COLO668 (cell line): Measurements from ENCODE around the gene RAI2.

ENCODE experiments used
- DNase-seq: peaks from one replicate; lab custom pipeline; 2025; ENCODE audit not compliant: unreplicated experiment; lab: John Stamatoyannopoulos, UW

Gene RAI2

DNA sequence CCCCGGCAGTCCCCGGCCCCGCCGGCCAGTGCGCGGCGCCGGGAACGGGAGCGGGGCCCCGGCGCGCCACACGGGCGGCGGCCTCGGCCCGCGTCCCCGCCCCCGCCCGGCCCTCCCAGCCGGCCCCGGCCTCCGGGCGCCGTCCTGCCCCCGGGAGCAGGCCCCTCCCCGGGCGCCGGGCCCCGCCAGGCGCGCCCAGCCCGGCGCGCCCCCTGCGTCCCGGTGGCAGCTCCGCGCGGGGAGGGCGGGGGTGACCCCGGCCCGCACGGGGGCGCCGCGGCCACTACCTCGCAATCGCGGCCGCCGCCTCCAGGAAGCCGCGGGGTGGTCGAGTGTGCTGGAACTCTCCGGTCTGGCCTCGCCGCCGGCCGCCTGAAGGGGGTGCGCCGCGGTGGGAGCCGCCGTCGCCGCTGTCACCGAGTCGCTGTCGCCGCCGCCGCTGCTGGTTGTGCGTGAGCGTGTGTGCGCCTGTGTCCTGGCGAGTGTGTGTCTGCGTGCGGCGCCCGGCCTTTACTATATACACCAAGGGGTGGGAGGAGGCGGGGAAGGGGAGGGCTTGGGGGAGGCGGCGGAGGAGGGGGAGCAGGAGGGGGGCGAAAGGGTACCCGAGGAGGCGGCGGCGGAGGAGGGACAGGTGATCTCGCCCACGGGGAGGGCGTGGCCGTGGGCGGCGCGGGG, at the start of gene RAI2:
Gene RAI2 (minus strand): TSS at position 488 of the 678 bp plus-strand sequence. CDS start 59,288 bp downstream, outside the sequence.
- DNase-seq: peak; percentile 64

GRCh38 chrX:17888421-17888820, 27.3 kb upstream of the RAI2 start:
- DNase-seq: no peak

GRCh38 chrX:17882680-17883079, 21.6 kb upstream of the RAI2 start:
- DNase-seq: no peak

GRCh38 chrX:17878028-17878670, 17.1 kb upstream of the RAI2 start:
- no peak for DNase-seq

DNA sequence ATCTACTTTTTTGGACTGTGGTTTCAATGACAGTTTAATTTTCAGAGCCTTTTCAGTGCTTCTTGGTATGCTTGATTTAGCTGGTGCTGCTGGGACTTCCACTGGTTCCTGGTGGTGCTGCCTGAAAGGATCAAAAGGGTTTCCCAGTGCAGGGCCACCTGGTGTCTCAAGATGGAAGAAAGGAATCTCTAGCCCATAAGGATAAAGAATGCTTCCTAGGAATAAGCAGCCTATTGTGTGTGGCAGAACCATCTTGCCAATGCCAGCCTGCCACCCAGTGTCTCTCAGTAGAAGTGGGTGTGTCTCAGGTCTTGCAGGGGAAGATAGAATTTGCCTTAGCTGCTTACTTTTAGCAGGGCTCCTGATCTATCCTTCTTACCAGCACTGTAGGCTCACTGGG, 15.0 kb upstream of the RAI2 start:
- no peak for DNase-seq

GRCh38 chrX:17869580-17869979, 8.5 kb upstream of the RAI2 start:
- DNase-seq: no peak

- no peak for DNase-seq
These were observed 452 bp upstream of the RAI2 start for GRCh38 chrX:17861489-17862011.

DNA sequence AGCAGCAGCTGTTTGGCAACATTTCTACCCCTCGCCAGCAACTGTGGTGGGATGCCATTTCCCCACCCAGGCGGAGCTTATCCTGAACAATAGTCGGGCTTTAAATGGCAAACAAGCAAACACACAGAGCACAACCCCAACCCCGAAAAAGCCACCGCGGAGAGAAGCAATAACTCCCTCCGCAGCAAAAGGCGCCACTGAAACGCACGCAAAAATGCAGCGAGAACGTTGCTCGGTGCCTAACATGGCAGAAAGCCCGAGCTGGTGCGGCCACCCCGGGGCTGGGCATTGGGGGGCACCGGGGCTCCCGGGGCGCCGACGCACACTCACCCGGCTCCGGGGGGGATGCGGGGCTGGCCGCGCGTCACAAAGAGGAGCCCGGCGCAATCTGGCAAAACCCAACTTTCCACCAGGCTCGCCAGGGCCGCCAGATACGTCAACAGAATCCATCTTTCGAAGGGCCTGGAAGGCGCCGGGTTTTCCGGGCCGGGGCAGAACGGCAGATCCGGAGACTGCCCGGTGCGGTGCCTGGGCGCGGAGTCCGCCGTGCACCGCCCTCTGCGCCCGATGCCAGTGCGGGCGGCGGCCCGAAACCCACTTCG, 818 bp downstream of the RAI2 start:
- DNase-seq: peak; percentile 57

DNA sequence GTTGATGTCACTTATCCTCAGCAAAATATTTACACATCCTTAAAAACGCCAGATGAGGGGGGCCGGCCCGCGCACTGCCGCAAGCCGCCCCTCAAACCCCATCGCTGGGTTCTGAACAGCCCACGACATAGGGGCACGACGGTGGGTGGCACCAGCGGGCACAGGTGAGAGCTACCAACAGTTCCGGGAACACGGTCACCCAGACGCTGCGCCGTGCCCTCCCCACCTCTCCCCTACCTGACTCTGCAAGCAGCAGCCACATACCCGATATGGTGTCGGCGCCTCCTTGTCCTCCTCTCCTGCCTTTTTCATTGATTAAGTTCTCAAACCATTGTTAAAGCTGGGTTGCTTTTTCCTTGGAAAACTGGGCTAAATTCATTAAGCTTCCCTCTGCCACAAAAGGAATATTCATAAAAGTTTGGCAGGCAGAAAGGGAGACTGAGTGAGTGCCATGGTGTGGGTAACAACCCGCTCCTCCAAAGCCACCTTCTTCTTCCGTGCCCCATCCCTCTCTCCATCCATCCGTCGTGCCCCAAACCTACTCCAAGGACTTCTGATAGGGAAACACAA, 1.4 kb downstream of the RAI2 start:
- peak; percentile 69 for DNase-seq

GRCh38 chrX:17854531-17854930, 6.6 kb downstream of the RAI2 start:
- no peak for DNase-seq

DNA sequence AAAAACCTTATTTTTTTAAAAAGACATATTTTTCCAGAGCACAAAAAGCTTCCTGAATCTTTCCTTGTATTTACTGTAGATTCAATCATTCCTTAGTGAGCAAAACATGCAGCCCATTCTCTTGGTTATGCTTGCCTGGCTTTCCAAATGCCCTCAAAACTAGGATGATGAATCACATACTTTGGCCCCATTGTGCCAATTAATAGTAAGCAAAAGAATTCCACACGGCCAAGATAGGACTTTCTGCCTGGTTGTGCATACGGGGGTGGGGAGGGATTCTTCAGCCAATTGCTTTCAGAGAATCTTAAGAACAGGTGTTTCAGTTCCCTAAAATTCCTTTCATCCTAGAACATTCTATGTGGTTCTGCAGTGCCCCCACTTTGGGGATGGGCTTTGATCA, 7.0 kb downstream of the RAI2 start:
- no peak for DNase-seq

DNA sequence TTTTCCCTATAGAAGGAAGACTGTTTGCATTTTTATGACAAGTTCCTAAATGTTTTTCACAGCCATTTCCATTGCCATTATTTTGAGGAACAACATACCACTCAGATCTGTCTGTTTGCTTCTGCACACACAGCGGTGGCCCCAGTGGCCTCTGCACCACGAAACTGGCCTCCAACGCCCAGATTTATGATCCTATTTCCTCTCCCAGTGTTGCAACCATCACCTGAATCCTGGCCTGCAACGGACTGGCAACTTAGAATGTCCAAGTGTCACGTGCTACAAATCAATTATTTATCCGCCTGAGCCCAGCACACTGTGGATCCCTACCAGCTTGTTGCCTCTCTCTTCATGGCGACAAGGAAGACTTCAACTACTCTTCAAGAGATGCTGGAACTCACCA, 9.2 kb downstream of the RAI2 start:
- DNase-seq: no peak

DNA sequence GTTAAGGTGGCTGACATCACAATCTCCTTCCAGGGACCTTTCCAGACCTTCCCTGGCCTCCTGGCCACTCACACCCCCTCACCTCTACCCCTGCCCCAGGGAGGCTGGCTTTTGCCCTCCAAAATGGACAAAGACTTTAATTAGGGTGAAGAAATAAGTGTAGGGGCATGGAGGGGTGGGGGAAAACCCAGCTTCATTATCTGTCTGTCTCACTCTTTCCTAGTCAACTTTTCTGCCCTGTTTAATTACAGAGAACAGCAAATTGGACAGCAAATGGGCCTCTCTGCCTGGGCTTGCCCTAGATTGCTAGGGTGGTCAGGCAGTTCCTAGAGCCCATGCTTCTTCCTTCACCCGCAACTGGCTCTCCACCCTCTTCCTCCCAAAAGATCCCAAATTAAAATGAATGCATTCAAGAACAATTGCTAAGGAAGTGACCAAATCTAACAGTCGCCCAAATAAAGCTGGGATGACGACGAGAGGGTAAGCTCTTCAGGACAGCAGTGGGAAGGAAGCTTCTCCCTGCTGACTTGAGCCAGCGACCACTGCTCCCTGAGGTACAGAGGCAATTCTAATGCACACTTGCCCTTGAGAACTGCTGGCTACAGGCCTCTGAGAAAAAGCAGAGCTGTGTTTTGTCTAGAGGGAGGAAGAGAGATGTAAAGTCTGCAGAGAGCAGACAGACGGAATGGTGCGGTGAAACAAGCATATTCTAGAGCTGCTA, 12.4 kb downstream of the RAI2 start:
- DNase-seq: no peak

- DNase-seq: no peak
These were observed 15.1 kb downstream of the RAI2 start for GRCh38 chrX:17846045-17846444.

DNA sequence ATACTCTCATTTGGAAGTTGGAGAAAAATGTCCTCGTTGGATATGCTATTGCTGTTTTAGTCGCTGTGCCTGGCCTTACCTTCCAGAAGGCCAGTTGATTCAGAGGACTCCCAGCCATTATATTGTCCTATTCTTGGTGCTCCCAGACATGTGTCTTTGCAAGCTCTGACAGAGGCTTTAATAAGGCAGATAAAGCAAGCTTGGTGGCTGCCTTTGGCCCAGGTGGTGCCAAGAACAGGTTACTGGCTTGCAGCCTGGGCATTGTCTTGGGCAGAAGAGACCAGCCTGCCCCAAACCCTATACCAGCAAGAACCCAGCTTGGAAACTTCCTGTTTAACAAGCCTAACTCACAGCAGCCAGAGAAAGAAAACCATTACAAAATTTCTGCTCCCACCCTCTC, 16.9 kb downstream of the RAI2 start:
- no peak for DNase-seq

DNA sequence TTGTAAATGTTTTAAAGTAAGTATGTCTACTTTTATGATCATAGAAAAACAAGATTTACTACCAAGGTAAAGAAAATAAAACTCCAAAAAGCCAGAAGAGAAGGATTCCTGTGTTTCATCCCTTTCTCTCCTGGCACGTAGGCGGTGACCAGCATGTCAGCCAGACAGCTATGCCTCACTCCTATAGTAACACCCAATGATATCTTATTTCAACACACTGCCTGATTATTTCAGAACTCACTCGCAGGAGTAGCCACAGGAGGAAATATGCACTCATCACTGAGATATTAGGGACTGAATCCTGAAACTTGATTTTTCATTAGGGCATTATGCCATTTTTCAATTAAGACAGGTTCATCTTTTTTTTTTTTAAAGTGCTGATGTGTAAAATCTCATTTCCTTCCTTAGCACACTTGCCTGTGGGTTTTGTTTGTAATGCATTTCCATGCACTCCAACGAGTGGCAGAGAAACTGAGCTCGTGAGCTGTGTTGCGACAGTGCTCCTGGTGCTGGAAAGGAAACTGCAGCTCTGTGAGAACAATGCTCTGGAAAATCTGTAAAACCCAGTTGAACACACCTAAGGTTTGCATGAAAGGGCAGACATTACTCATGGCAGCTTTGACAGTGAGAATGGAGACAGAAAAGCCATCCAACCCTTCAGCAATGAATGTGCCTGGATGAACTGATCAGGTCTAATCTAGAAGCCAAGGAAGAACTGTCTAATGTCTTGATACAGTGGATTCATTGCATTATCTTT, 18.2 kb downstream of the RAI2 start:
- no peak for DNase-seq

DNA sequence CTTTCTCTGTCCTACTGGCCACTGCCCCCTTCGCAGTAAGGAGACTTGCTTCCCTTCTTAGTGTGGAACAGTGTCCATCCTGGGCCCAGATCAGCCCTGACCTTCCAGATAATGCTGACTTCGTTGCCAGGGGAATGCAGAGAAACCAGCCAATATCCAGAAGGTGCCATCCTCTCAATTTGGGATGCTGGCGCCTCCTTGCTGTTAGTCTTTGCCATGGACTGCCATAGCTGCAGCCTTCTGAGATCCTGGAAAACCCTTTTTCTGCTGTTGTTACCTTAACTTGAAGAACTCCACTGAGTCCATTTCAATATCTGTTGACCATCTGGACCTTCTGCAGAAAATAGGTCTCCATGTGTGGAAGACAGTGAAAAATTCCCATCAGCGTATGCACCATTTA, 21.8 kb downstream of the RAI2 start:
- no peak for DNase-seq

- DNase-seq: no peak
These were observed 24.3 kb downstream of the RAI2 start for GRCh38 chrX:17836830-17837229.

- DNase-seq: no peak
These were observed 27.1 kb downstream of the RAI2 start for GRCh38 chrX:17833954-17834353.

DNA sequence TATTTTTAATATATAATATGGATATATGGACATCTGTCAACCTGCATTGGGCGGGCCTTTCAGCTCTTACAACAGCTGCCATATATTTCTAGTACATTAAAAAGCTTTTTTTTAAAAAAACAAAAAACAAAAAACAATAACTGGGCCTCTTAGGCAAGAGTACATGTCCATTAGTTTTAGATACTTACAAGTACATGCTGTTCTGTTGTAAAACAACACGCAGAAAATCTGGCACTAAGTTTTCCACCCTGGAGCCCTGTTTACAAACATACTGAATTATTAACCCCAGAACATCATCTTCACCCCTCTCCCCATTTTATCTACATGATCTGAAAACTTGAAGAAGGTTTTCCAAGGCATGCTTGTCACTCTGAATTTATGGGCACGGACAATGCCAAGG, 29.8 kb downstream of the RAI2 start:
- DNase-seq: no peak

DNA sequence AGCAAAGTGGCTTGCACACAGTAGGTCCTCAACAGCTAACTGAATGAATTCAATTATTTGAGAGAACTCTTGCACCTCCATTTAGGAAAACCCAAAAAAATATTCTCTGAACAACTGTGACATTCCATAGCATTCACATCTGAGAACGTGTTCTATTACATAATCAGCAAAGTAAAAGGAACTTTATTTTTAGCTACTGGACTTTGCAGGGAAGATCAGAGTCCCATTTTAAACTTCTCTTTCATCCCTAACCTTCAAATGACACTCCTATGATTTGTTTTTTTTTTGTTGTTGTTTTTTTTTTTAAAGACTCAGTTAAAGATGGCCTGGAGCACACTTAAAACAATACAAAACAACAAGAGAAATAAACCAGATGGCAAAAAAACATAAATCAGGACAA, 30.9 kb downstream of the RAI2 start:
- no peak for DNase-seq
